Measurements from ENCODE around the gene CERKL. TPM values are rescaled to one million over a fixed set of nuclear protein-coding genes. Genes with fewer than 3 reads are reported as not detected.

The CERKL gene
- total and polyA plus RNA-seq, 2 of the 13 experiments (the other 11 are each of a cell fraction or from before 2014, with no cell fraction given), result not detected

DNA sequence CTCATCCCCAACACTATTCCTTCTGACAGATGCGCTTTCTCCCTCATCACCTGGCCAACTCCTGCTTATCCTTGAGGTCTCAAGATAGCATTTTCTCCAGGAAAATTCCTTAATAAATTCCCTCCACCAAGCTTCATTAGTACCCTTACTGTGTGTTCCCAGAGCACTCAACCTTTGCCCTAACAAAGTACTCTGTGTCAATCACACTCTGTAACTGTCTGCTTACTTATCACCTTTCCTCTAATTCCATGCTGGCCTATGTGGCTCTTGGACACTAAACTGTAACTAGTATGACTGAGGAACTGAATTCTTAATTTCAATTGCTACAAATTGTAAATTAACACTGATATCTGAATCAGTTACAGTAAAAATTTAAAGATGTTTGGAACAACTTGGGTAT lies 41.3 kb upstream of the CERKL start:
- Histone ChIP-seq H3K9me3 (ENCODE audit: low read length) (peaks cover 8% of the 10 kb centered on the region), H2AFZ (ENCODE audit: low read length) (no peak overlapping the region), H3K27ac (ENCODE audit: extremely low read length, insufficient read depth, low read length) (no peak overlapping the region), H3K9ac (ENCODE audit: insufficient read depth, low read depth, low read length) (no peak overlapping the region), H3K79me2 (ENCODE audit: insufficient read depth, low read length) (no peaks in the 10 kb centered on the region), H3K27me3 (ENCODE audit: control insufficient read depth in 1 of 2, insufficient read depth in 2 of 2, low read length in 2 of 2) (no peaks in the 10 kb centered on the region), H4K20me1 (ENCODE audit: insufficient read depth, low read length) (no peaks in the 10 kb centered on the region), H3K4me3 (replicated peaks in 1 of 3; ENCODE audit: insufficient read depth in 1 of 3, low read depth in 2 of 3, low read length in 3 of 3) (no peak overlapping the region), H3K4me2 (ENCODE audit: low read depth, low read length) (no peak overlapping the region), H3K36me3 (replicated peaks in 1 of 2; ENCODE audit: control insufficient read depth in 1 of 2, insufficient read depth in 2 of 2, low read length in 2 of 2) (no peaks in the 10 kb centered on the region), H3K4me1 (ENCODE audit: insufficient read depth, low read length) (no peaks in the 10 kb centered on the region)
- no peak for TF ChIP-seq ZFP36L2 (CRISPR knock-in tag; IDR thresholded peaks at IDR 0.05)
- no peak for TF ChIP-seq NR2F1 (CRISPR knock-in tag; IDR thresholded peaks at IDR 0.05)
- no peak for TF ChIP-seq WIZ (CRISPR knock-in tag; IDR thresholded peaks at IDR 0.05)
- TF ChIP-seq, protein P1, sequence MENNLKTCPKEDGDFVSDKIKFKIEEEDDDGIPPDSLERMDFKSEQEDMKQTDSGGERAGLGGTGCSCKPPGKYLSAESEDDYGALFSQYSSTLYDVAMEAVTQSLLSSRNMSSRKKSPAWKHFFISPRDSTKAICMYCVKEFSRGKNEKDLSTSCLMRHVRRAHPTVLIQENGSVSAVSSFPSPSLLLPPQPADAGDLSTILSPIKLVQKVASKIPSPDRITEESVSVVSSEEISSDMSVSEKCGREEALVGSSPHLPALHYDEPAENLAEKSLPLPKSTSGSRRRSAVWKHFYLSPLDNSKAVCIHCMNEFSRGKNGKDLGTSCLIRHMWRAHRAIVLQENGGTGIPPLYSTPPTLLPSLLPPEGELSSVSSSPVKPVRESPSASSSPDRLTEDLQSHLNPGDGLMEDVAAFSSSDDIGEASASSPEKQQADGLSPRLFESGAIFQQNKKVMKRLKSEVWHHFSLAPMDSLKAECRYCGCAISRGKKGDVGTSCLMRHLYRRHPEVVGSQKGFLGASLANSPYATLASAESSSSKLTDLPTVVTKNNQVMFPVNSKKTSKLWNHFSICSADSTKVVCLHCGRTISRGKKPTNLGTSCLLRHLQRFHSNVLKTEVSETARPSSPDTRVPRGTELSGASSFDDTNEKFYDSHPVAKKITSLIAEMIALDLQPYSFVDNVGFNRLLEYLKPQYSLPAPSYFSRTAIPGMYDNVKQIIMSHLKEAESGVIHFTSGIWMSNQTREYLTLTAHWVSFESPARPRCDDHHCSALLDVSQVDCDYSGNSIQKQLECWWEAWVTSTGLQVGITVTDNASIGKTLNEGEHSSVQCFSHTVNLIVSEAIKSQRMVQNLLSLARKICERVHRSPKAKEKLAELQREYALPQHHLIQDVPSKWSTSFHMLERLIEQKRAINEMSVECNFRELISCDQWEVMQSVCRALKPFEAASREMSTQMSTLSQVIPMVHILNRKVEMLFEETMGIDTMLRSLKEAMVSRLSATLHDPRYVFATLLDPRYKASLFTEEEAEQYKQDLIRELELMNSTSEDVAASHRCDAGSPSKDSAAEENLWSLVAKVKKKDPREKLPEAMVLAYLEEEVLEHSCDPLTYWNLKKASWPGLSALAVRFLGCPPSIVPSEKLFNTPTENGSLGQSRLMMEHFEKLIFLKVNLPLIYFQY (CRISPR knock-in tag; IDR thresholded peaks at IDR 0.05; ENCODE audit: borderline replicate concordance), result no peak
- no peak for TF ChIP-seq ZNF790 (CRISPR knock-in tag; IDR thresholded peaks at IDR 0.05; ENCODE audit: borderline replicate concordance)
- TF ChIP-seq ZNF557 (CRISPR knock-in tag; IDR thresholded peaks at IDR 0.05), result no peak
- TF ChIP-seq REXO4 (CRISPR knock-in tag; IDR thresholded peaks at IDR 0.05; ENCODE audit: borderline replicate concordance), result no peak
- TF ChIP-seq ZNF644 (CRISPR knock-in tag; IDR thresholded peaks at IDR 0.05; ENCODE audit: low read depth), result no peak
- TF ChIP-seq, protein P2, sequence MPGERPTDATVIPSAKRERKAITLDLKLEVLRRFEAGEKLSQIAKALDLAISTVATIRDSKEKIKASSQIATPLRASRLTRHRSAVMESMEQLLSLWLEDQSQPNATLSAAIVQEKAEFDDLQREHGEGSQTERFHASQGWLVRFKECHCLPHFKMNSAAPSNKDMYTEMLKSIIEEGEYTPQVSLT (CRISPR knock-in tag; IDR thresholded peaks at IDR 0.05; ENCODE audit: borderline replicate concordance, low read depth), result no peak
- no peak for TF ChIP-seq SAFB2 (CRISPR knock-in tag; IDR thresholded peaks at IDR 0.05; ENCODE audit: borderline replicate concordance, low read depth)
- TF ChIP-seq, protein P3, sequence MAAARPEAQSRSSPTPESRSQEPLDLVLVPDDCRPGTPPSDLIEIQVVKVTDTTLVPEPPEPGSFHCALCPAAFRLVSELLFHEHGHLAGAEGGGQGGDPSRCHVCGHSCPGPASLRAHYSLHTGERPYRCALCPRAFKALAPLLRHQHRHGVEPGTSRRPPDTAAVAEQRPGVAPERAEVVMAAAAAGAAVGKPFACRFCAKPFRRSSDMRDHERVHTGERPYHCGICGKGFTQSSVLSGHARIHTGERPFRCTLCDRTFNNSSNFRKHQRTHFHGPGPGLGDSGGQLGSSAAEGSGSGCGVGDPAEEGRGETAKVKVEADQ (CRISPR knock-in tag; IDR thresholded peaks at IDR 0.05; ENCODE audit: borderline replicate concordance), result no peak
- no TSS peak for BruUV-seq (replicated peaks)
- intact Hi-C loops (cut with micrococcal nuclease; ENCODE audit: unreplicated experiment), result no loop called here
- no peak for FAIRE-seq
- 94% methylated on average over 1 of the region's 1 CpG for WGBS (ENCODE audit: low lambda C conversion rate)
- no peak for DNase-seq (ENCODE audit: low spot score)
- ATAC-seq, result no peak
- in situ Hi-C loops (cut with HindIII; ENCODE audit: extremely low pct_ligation_motif_present, low pct_unique_long_range_greater_than_20kb), result no loop called here
- CTCF ChIA-PET (ENCODE audit: low intra/inter-chr PET ratio, low total read pairs), result no interaction called here
- POLR2A ChIA-PET, result no interaction called here
